Activated CD4-positive, alpha-beta T cell treated with anti-CD3 and anti-CD28 coated beads for 24 hours (primary cell): ENCODE measurements around the gene SAMD14.
A peak's percentile ranks its signal among the peaks of the same experiment; 100 is the strongest.

Experiments used
- DNase-seq, 2 donors: peaks; one replicate each; pipeline ENCODE4 v3.0.0-alpha.2; 2020; ENCODE audit warnings: low read depth in 2 of 2

The SAMD14 gene

GRCh38 chr17:50165466-50165865 is 35.5 kb upstream of the SAMD14 start:
- DNase-seq, result no peak

GRCh38 chr17:50165066-50165465 is 35.1 kb upstream of the SAMD14 start:
- no peak for DNase-seq

GRCh38 chr17:50164697-50164988 is 34.7 kb upstream of the SAMD14 start:
- DNase-seq, result no peak

DNA sequence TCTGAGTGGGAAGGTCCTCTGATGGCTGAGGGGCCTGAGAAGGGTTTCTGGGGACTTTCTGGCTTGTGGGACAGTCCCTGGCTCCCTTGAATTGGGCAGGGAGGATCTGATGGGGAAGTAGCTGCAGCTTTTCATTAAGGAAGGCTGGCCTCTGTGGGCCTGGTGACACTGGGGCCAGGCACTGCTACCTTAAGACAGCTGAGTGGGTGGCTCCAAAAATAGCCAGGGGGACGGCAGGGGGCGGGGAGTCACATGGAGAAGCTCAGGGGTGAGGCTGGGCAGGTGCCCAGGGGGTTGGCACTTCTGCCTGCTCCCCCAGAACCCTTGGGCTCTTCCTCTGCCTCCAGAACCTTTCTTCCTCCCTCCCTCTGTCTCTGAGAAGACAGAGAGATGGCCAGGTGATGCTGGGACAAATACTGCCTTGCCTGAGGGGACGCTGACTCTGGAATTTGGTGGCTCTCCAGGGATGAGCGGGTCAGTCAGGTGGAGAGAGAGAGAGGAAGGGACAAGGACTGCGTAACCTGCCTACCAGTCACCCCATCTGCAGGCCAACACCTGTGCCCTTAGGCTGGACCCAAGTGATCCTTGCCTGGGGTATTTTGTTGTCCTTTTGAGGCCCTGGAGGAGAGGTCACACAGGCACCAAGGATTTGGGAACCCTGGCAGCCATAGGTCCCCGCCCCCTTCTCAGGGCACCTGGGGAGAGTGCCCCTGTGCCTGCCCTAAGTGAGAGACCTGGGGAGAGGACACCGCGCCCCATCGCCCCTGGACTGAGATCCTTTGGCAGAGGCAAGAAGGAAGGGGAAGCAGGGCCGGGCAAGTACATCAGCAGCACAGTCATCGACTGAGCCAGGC is 34.1 kb upstream of the SAMD14 start:
- DNase-seq, result no peak

- no peak for DNase-seq
Measured at GRCh38 chr17:50162466-50163254, 32.7 kb upstream of the SAMD14 start.

GRCh38 chr17:50161911-50162288 is 31.9 kb upstream of the SAMD14 start:
- DNase-seq, result no peak

DNA sequence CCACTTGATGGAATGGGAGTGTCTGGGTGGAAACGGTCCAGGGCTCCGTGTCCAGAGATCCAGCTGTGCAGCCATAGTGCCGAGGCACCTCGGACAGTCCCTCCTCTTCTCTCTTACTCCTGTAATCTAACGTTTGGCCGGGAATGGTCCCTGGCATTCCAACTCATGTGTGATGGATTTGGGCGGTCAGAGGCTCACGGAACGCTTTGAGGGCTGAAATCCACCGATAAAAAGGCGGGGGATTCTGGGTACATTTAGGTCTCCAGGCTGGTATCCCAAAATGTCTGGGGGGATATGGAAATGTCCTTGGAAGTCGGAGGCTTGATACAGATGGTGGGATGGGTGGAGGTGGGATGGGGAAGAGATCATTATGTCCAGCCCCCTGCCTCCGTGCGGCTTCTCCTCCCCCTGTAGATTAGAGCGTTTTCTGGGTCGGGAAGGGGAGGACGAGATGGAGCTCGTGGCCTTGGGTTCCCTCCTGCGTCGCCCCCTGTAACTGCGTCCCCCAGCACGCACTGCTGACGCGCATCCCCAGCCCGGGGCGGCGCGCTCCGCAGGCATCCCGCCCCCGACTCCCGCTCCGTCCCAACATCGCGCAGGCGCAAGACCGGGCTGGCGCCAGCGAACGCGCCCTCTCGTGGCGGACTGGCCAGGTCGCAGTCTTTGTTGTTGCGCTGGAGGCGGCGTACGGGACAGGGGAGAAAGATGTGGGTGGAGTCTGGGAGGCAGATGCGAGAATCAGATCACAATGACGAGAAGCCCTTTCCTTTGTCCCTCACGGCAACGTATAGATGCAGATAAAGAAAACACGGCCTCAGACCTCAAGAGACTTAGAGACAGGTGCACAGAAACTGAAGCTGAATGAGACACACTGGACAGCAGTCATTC is 31.3 kb upstream of the SAMD14 start:
- peak; percentile 94 to 95 for DNase-seq

DNA sequence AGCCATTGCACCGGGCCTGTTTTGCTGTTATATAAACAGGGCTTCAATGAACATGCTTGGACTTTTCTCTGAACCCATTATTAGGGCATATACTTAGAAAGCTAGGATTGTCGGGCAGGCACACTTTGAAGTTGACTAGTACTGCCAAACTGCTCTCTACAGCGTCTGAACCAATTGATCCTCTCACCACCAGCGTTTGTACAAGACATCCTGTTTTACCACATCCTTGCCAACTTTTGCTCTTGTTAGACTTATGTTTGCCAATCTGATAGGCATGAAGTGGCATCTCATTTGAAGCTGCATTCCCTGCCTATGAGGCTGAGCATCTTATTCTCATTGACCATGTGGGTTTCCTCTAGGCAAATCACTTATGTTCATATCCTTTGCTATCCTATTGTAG is 27.9 kb upstream of the SAMD14 start:
- no peak for DNase-seq

- DNase-seq, result no peak
Measured at GRCh38 chr17:50155115-50155819, 25.3 kb upstream of the SAMD14 start.

DNA sequence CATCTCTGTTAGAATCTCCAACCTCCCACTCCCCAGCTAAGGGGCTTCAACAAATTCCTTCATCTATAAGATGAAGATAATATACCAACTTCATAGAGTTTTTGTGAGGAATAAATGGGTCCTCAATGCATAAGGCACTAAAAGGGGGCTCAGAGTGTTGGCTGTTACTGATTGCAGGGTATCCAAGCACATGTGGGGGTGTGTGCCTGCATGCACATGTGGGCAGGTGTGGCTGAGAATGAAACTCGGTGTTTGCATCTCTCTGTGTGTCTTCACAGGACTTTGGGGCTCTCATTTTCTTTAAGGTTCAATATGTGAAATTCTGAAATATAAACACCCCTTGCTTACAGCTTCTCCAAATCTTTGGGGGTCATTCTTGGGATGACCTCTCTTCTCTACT is 24.6 kb upstream of the SAMD14 start:
- DNase-seq, result no peak

DNA sequence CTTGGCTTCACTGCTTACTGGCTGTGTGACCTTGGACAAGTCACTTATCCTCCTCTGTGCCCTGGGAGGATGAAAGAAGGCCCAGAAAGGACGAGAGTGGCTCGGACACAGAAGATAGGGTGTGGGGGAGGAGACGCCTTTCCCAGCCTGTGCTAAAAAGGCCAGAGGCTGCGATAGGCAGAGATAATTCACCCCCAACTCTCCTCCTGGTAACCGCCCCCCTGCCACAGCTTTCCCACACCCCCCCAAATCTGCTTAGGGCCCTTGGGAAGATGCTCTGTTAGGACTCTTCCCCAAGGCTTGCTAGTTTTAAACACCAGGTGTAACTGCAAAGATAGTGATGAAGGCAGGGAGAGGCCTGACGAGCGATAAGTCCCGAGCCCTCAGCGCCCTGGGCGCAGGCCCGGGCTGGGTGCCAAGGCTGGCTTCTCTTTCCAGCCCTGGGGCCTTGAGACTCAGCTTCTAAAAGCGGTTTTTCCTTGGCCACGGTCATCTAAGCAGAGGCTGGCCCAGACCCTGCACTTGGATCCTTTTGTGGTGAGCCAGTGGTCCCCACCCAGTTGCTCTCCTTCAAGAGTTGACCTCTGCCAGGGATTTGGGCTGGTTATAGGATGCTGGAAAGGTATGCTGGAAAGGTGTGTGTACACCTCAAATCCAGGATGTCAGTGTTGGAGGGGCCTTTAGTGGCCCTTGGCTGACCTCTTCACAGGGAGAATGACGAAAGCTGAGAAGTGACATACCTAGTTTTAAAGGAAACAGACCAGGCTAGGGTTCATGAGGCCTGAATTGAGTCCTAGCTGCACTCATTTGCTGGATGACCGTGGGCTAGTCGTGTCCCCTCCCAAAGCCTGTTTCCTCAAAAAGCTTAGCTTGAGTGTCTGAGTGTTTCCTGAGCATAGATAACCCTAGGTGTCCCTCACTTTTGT is 24.0 kb upstream of the SAMD14 start:
- no peak for DNase-seq

DNA sequence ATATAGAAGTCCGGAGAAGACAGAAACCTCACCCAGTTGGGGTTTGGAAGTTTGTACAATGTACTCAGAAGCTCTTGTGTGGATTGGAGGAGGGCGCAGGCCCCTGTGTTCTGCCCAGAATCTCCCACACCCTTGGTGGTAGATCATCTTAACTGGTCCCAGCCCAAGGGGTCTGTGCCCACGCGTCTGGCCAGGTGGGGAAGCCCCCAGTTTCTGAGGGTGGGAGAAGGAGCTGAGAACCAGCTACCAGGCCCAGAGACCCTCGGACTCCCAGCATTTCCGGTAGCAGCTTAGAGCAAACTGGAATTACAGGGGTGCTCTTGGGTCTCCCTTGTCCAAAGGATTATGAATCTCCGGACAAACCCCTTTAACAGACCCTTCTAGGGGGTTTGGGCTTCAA is 22.8 kb upstream of the SAMD14 start:
- DNase-seq, result no peak

DNA sequence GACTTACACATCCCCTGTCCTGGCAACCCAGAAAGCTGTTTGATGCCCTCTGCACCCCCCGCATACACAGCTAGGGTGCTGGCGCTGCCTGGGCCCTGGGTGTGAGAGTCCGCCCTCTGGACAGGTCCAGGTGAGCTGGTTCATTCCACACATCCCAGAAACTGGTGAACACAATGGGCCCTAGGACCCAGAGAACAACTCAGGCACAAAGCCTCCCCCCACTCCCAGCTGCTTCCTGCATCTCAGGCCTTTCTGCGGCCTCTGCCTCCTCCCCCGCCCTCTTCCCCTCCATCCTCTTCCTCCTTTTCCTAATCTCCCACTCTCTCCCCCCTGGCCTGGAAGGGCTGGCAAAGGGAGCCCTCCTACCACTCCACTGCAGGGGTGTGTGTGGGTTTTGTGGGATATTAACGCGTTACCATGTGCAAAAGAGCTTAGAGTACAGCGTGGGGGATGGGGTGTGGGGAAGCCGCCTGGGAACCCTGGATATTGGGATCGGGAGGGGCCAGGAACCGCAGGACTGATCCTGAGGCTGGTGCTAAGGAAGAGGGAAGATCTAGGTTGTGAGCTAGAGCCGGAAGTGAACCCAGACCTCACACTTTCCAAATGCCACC is 22.1 kb upstream of the SAMD14 start:
- DNase-seq, result no peak

GRCh38 chr17:50151041-50151936 is 21.3 kb upstream of the SAMD14 start:
- DNase-seq, result peak; percentile 77 to 82

DNA sequence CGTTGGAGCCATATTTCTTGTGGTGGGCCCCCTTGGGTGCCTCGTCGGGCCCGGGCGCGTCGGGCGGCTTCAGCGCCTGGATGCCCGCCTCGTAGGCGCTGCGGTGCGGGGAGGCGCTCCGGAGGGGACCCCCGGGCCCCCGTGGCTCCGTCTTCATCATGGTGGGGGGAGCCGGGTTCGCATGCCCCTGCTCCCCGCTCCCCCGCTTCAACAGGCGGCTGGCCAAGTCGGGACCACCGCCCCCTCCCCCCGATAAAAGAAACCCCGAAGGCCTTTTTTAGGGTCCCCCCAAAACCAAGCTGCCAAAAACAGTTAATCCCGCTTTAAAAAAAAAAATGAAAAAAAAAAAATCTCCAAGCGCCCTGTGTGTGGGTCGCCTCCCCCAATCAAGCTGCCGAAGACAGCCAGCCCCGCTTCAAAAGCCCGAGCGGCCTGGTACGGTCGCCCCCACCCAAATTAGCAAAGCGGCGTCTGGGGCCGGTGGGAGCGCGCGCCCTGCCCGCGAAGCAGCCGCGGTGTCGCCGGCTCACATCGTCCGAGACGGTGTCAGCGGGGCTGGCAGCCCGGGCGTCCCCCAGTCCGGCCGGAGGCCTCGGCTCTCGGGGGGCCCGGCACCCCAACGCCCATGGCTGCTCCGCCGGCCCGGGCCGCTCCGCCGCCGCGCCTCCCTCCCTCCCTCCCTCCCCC is 20.5 kb upstream of the SAMD14 start, which contains the start of gene PPP1R9B:
TSS of gene PPP1R9B (minus strand) at position 324 of the 687 bp plus-strand sequence. CDS start at position 160, 164 bp downstream.
- DNase-seq, result no peak

DNA sequence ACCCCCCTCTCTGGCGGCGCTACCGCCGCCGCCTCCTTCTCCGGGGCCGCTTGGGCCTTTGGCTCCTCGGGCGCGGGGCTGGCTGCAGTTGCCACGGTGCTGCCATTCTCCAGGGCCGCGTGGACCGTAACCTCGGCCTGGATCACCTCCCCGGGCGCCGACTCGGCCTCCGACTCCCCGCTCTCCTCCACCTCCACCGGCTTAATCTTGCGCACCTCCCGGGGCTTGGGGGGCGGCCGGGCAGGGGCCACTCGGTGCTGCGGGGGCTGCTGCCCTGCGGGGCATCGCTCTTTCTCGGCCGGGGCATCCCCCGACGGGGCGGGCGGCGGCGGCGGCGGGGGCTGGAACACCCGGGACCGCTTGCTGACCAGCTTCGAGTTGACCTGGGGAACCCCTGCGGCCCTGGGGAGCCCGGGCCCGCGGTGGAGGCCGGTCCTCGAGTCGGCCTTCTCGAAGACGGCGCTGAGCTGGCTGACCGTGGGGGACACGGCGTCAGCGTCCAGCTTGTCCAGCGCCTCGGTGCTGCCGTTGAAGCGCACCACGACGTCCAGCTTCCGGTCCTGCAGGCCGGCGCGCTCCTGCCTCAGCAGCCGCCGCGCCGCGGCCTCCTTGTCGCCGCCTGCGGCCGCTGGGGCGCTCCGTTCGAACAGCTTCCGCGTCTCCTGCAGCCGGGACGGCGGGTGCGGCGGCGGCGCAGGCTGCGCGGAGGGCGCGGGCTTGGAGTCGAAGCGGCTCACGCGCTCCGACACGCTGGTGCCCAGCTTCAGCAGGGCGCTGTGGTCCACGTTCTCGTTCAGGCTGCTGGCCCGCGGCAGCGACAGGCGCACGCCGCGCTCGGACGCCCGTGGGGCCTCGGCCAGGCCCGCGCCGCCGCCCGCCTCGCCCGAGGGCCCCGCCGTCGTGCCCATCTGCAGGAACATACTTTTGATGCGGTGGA is 19.7 kb upstream of the SAMD14 start:
- DNase-seq, result no peak

DNA sequence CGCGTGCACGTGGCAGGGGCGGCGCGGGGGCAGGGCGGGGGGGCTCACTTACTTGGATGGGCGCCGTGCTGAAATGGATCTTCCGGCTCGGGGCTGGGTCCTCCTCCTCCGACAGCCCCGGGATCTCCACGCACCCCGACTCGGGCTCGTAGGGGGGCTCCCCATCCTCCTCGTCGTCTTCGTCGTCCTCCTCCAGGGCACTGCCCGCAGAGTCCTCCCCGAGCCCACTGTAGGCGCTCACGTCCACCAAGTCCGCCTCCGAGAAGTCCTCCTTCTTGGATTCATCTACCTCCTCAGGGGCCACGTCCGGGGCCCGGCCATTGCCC is 19.1 kb upstream of the SAMD14 start:
- DNase-seq, result no peak
